Muscle of arm (tissue), 12 donors: ENCODE results near the gene CYP2D6. TPM values are rescaled to one million over a fixed set of nuclear protein-coding genes. Genes with fewer than 3 reads are reported as not detected.
"Not testable (repeated sequence)": the region's sequence is repeated elsewhere in the genome, so short reads cannot be mapped to it uniquely, and the experiment has no call there.

Experiments
- DNase-seq: peaks from one replicate; pipeline ENCODE4 v3.0.0-alpha.2; 2013
- polyA plus RNA-seq, 12 donors: library from polyadenylated mRNA; unstranded; fragments of 120-200 nt; gene quantifications; one replicate each; pipeline ENCODE4 v1.2.1, GENCODE V29; 2013; ENCODE audit not compliant: insufficient read length in 12 of 12

The CYP2D6 gene
- polyA plus RNA-seq, 12 donors, result 0.36 to 6.4 (median 1.7) TPM; not detected in 1

- DNase-seq, result no peak
Observed at GRCh38 chr22:42134100-42135020, 3.8 kb upstream of the CYP2D6 start.

- no peak for DNase-seq
Observed at GRCh38 chr22:42132457-42132856, 1.8 kb upstream of the CYP2D6 start.

DNA sequence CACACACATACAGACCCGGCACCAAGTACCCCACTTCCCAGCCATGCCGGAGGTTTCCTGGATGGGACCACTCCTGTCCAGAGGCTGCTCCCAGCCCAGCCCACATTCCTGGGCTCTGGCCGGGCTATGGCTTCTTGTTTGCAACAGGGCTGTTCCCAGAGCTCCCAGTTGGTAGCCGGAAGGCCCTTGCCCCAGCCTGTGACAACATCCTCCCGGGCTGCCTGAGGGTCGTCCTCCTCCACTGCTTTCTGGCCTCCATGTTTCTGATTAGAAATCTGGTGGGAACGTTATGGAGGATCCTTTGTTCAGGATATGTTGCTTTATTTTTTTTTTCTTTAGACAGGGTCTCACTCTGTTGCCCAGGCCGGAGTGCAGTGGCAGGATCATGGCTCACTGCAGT lies 952 bp upstream of the CYP2D6 start:
- no peak for DNase-seq

DNA sequence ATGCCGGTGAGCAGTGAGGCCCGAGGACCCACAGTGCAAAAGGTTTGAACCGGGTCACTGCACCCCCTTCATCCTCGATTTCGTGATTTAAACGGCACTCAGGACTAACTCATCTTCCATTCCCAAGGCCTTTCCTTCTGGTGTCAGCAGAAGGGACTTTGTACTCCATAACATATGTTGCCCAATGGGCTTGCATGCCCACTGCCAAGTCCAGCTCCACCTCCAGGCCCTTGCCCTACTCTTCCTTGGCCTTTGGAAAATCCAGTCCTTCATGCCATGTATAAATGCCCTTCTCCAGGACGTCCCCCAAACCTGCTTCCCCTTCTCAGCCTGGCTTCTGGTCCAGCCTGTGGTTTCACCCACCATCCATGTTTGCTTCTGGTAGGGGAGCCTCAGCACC lies 428 bp downstream of the CYP2D6 start:
- not testable (repeated sequence) for DNase-seq

- not testable (repeated sequence) for DNase-seq
Observed at GRCh38 chr22:42128776-42129694, 1.6 kb downstream of the CYP2D6 start.

DNA sequence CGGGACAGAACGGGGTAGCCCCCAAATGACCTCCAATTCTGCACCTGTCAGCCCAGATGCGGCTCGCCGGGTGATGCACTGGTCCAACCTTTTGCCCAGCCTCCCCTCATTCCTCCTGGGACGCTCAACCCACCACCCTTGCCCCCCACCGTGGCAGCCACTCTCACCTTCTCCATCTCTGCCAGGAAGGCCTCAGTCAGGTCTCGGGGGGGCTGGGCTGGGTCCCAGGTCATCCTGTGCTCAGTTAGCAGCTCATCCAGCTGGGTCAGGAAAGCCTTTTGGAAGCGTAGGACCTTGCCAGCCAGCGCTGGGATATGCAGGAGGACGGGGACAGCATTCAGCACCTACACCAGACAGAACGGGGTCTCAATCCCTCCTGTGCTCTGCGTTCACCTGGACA lies 2.6 kb downstream of the CYP2D6 start:
- not testable (repeated sequence) for DNase-seq

DNA sequence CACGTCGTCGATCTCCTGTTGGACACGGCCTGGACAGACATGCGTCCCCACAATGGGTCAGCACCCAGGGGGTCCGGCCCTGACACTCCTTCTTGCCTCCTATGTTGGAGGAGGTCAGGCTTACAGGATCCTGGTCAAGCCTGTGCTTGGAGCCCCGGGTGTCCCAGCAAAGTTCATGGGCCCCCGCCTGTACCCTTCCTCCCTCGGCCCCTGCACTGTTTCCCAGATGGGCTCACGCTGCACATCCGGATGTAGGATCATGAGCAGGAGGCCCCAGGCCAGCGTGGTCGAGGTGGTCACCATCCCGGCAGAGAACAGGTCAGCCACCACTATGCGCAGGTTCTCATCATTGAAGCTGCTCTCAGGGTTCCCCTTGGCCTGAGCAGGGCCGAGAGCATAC lies 3.0 kb downstream of the CYP2D6 start:
- DNase-seq, result no peak

- not testable (repeated sequence) for DNase-seq
Observed at GRCh38 chr22:42123529-42123928, 7.1 kb downstream of the CYP2D6 start.

GRCh38 chr22:42120231-42121021 lies 10.2 kb downstream of the CYP2D6 start:
- not testable (repeated sequence) for DNase-seq

DNA sequence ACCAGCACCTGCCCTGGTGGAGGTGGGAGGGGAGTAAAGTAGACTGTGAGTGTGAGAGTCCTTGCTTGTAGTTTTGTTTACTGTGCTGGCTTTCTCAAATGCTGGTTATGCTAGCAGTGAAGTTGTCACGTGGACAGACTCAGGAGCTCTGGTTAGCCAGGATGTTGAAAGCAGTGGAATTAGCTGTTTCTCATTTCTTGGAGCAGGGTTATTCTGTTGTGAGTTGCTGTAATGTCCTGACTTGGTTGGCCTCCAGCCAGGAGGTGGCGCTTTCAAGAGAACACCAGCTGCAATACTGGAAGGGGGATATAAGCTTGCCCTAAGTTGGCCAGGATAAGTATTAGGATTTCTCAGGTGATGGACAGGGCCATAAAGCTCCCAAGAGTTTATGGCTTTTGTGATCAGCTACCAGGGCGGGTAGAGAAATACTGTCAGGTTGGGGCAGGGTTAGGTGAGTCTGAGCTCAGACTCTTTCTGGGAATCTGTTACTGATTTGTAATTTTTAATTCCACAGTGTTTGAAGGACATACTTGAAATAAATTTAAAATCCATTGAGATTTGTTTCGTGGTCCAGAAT lies 13.7 kb downstream of the CYP2D6 start:
- DNase-seq, result no peak

DNA sequence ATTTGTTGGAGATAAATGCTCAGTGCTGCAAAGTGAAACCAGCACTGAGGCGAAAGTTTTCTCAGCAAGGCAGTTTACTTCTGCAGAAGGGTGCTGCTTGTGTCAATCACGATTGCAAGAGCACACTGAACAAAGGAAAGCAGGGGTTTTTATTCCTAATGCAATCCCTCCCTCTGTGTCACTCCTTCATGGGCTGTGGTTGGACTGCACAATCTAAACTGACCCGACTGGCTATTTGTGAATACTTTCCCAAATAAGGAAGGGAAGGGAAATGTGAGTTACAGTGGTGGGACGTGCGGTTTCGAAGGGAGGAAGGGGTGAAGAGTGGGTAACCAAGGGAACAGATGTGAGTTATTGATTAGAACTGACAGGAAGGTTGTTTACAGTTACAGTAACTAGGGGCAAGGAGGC lies 15.2 kb downstream of the CYP2D6 start:
- not testable (repeated sequence) for DNase-seq

DNA sequence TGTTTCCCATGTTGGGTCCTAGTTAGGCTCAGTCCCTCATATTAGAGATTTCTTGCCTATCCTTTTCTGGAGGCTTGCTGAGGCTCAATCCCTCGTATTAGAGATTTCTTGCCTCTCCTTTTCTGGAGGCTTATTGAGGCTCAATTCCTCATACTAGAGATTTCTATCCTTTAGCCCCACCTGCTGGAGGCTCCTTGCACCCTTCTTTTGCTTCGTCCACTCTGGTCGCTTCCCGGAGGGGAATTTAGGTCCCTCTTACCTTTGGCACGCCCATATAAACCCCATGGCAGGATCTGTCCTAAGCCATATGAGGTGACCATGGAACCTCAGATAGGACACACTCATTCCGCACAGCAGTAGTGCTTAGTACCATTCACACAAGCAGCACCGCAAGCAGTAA lies 15.9 kb downstream of the CYP2D6 start:
- no peak for DNase-seq

DNA sequence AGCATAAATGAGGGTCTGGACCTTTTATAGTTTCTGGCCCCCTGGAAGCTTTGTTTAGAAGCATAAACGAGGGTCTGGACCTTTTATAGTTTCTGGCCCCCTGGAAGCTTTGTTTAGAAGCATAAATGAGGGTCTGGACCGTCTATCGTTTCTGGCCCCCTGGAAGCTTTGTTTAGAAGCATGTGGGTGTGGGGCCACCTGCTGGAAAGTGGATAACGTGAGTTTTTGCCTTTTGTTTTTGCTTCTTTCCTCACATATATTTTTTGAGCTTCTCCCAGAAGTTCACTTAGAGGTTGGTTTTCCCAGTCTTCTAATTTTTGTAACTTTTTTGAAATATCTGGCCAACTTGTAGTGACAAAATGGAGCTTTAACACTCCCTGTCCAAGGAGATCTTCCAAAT lies 17.8 kb downstream of the CYP2D6 start:
- DNase-seq, result not testable (repeated sequence)

- DNase-seq, result no peak
Observed at GRCh38 chr22:42111798-42112197, 18.8 kb downstream of the CYP2D6 start.

GRCh38 chr22:42108848-42109247 lies 21.8 kb downstream of the CYP2D6 start:
- no peak for DNase-seq

DNA sequence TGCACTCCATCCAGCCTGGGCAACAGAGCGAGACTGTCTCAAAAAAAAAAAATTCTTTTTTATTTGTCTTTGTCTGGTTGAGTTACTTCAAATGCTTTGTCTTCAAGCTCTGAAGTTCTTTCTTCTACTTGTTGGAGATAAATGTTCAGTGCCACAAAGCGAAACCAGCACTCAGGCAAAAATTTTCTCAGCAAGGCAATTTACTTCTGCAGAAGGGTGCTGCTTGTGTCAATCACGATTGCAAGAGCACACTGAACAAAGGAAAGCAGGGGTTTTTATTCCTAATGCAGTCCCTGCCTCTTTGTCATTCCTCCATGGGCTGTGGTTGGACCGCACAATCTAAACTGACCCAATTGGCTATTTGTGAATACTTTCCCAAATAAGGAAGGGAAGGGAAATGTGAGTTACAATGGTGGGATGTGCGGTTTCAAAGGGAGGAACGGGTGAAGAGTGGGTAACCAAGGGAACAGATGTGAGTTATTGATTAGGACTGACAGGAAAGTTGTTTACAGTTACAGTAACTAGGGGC lies 26.2 kb downstream of the CYP2D6 start:
- DNase-seq, result not testable (repeated sequence)

- DNase-seq, result no peak
Observed at GRCh38 chr22:42101199-42101598, 29.4 kb downstream of the CYP2D6 start.

- DNase-seq, result no peak
Observed at GRCh38 chr22:42091455-42091782, 39.2 kb downstream of the CYP2D6 start.

- DNase-seq, result peak; percentile 97
Observed at GRCh38 chr22:42090596-42091454, 39.8 kb downstream of the CYP2D6 start, which contains the start of gene NDUFA6. TSS of gene NDUFA6 (minus strand) at chr22:42090772. CDS start at chr22:42090744, 28 bp downstream.

- no peak for DNase-seq
Observed at GRCh38 chr22:42086051-42086450, 44.6 kb downstream of the CYP2D6 start.
